Upper lobe of right lung (tissue), 1 donor: ENCODE data around the gene CDKAL1. TPM values are rescaled to one million over a fixed set of nuclear protein-coding genes. Genes with fewer than 3 reads are reported as not detected.
"Not testable (repeated sequence)": the region's sequence is repeated elsewhere in the genome, so short reads cannot be mapped to it uniquely, and the experiment has no call there.

Experiments used
- ATAC-seq: fragments of 200-7000 bp; cut with Tn5 transposase; one replicate; pipeline ENCODE4 v1.9.1; 2020; ENCODE audit warnings: mild to moderate bottlenecking, moderate library complexity
- DNase-seq: peaks from one replicate; pipeline ENCODE4 v3.0.0-alpha.2; 2020
- H3K27ac ChIP-seq: fragments of 200-600 bp; one replicate; pipeline ENCODE4 v1.8.0; 2022
- H3K27me3 ChIP-seq: fragments of 200-600 bp; one replicate; pipeline ENCODE4 v1.8.0; 2022; ENCODE audit warnings: mild to moderate bottlenecking
- H3K36me3 ChIP-seq: fragments of 200-600 bp; one replicate; pipeline ENCODE4 v1.8.0; 2022
- H3K4me1 ChIP-seq: fragments of 200-600 bp; one replicate; pipeline ENCODE4 v1.8.0; 2022
- H3K4me3 ChIP-seq: fragments of 200-600 bp; one replicate; pipeline ENCODE4 v1.8.0; 2022; ENCODE audit warnings: mild to moderate bottlenecking
- H3K9me3 ChIP-seq: fragments of 200-600 bp; one replicate; pipeline ENCODE4 v1.8.0; 2022
- intact Hi-C: fragments of 100-400 bp; cut with DNase I; formaldehyde crosslinking; loops from one replicate; pipeline ENCODE4 v1.11.0; 2022
- total RNA-seq: library from RNA; stranded (reverse); fragmentation: NEBNext Ultra II Directional; extraction: Animal tissue kit (Norgen Biotek cat#: 25700); gene quantifications from one replicate; pipeline ENCODE4 v1.2.1, GENCODE V29; 2021
- TF ChIP-seq, protein P1 (sequence below): fragments of 200-600 bp; IDR thresholded peaks from one replicate; pipeline ENCODE4 v1.8.0; 2022; ENCODE audit warnings: antibody characterized with exemption
- donor health status: DM: no; HTN: yes; CAD: no; lungs with severe emphysema.

Gene CDKAL1
- total RNA-seq, 1 donor from 2014 or later: 16.0 TPM

DNA sequence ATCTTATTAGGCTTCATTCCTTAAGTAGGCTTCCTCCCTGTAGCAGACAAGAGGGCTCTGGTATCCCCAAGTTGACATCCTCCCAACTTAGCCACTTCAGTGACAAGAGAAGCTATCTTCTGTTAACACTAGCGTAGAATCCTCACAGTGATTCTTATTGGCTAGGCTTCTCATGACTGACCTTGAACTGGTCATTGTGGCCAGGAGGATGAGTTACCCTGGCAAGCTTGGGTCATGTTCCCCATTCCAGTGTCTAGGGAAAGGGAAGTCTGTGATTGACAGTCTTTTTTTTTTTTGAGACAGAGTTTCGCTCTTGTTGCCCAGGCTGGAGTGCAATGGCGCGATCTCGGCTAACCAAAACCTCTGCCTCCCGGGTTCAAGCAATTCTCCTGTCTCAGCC is 7.1 kb downstream of the CDKAL1 start:
- intact Hi-C loops: no loop called here
- TF ChIP-seq, protein P1, sequence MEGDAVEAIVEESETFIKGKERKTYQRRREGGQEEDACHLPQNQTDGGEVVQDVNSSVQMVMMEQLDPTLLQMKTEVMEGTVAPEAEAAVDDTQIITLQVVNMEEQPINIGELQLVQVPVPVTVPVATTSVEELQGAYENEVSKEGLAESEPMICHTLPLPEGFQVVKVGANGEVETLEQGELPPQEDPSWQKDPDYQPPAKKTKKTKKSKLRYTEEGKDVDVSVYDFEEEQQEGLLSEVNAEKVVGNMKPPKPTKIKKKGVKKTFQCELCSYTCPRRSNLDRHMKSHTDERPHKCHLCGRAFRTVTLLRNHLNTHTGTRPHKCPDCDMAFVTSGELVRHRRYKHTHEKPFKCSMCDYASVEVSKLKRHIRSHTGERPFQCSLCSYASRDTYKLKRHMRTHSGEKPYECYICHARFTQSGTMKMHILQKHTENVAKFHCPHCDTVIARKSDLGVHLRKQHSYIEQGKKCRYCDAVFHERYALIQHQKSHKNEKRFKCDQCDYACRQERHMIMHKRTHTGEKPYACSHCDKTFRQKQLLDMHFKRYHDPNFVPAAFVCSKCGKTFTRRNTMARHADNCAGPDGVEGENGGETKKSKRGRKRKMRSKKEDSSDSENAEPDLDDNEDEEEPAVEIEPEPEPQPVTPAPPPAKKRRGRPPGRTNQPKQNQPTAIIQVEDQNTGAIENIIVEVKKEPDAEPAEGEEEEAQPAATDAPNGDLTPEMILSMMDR: no peak
- Histone ChIP-seq H3K4me3 (no peak overlapping the region), H3K9me3 (no peaks in the 10 kb centered on the region), H3K27ac (no peak overlapping the region), H3K4me1 (peaks cover 8% of the 10 kb centered on the region), H3K36me3 (peaks cover 28% of the 10 kb centered on the region), H3K27me3 (no peaks in the 10 kb centered on the region)
- no peak for DNase-seq
- ATAC-seq: peak; percentile 84

DNA sequence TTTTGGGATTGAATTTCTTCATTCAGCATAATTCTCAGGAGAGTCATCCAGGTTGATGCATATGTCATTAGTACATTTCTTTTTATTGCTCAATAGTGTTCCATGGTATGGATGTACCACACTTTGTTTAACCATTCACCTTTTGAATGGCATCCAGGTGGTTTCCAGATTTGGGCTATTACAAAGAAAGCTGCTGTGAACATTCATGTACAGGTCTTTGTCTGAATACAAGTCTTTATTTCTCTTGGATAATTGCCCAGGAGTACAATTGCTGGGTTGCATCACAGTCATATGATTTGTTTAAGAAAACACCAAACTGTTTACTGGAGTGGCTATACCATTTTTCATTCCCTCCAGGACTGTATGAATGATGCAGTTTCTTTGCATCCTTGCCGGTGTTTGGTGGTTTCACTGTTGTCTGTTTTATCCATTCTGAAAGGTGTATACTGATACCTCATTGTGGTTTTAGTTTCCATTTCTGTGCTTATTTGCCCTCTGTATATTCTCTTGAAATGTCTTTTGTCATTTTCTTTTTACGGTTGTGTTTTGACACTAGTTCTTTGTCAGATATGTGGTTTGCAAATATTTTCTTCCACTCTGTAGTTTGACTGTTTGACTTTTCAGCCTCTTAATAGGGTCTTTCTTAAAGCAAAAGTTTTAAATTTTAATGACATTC is 8.8 kb downstream of the CDKAL1 start:
- Histone ChIP-seq H3K4me3 (no peak overlapping the region), H3K27ac (no peak overlapping the region), H3K36me3 (peaks cover 42% of the 10 kb centered on the region), H3K4me1 (peaks cover 8% of the 10 kb centered on the region), H3K9me3 (no peaks in the 10 kb centered on the region), H3K27me3 (no peaks in the 10 kb centered on the region)
- no peak for ATAC-seq
- no peak for DNase-seq
- TF ChIP-seq, protein P1: no peak
- intact Hi-C loops: no loop called here

DNA sequence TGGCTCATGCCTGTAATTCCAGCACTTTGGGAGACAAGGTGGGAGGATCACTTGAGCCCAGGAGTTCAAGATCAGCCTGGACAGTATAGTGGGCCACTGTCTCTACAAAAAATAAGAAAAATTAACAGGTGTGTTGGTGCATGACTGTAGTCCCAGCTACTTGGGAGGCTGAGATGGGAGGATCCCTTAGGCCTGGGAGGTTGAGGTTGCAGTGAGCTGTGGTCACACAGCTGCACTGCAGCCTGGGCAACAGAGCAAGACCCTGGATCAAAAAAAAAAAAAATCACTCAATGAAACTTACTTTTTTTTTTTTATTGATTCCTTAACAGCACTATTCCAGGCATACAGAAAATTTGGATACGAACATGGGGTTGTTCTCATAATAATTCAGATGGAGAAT is 14.0 kb downstream of the CDKAL1 start:
- ATAC-seq: no peak

DNA sequence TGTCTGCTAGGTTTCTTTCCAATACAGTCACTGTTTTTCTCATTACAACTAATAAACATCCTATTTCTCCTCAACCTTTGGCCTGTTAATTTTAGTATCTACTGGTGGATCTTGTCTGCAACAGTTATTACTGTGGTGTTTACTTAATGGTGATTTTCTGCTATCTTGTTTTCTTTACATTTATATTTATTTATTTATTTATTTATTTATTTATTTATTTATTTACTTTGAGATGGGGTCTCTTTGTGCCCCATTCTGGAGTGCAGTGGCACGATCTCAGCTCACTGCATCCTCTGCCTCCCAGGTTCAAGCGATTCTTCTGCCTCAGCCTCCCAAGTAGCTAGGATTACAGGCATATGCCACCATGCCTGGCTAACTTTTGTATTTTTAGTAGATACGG is 15.1 kb downstream of the CDKAL1 start:
- H3K27ac ChIP-seq, H3K4me1 ChIP-seq, H3K9me3 ChIP-seq, DNase-seq, H3K4me3 ChIP-seq, H3K27me3 ChIP-seq, intact Hi-C loops, ATAC-seq: not testable (repeated sequence)
- H3K36me3 ChIP-seq: peaks cover 64% of the 10 kb centered on the region

More for the DNA sequence above, 14.0 kb downstream of the CDKAL1 start:
- H3K9me3 ChIP-seq: no peaks in the 10 kb centered on the region
- H3K4me1 ChIP-seq: peaks cover 2% of the 10 kb centered on the region
- H3K27me3 ChIP-seq: no peaks in the 10 kb centered on the region
- H3K4me3 ChIP-seq: no peak overlapping the region
- peaks cover 58% of the 10 kb centered on the region for H3K36me3 ChIP-seq
- H3K27ac ChIP-seq: no peak overlapping the region
- no peak for DNase-seq
- intact Hi-C loops: no loop called here
- TF ChIP-seq, protein P1: no peak

DNA sequence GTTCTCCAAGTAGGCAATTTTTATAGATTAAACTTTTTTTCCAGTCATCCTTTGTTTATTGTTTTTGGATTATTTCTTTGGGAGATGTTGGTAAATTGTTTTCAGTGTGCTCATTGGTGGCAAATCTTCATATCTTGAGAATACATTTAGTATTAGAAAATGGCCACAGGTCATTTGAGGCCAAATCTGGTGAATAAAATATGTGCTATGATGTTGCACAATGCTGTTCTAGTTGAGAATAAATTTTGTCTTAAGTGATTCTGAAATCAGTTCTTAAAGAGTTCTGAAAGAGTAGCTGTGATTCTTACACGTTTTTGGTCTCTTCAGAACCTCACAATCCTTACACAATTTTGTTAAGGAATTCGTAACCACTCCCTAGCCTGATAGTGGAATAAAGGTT is 20.1 kb downstream of the CDKAL1 start:
- Histone ChIP-seq H3K9me3 (no peaks in the 10 kb centered on the region), H3K36me3 (peaks cover 43% of the 10 kb centered on the region), H3K4me3 (no peak overlapping the region), H3K27me3 (no peaks in the 10 kb centered on the region), H3K27ac (no peak overlapping the region), H3K4me1 (no peaks in the 10 kb centered on the region)
- intact Hi-C loops: no loop called here
- TF ChIP-seq, protein P1: no peak
- no peak for ATAC-seq
- DNase-seq: no peak

DNA sequence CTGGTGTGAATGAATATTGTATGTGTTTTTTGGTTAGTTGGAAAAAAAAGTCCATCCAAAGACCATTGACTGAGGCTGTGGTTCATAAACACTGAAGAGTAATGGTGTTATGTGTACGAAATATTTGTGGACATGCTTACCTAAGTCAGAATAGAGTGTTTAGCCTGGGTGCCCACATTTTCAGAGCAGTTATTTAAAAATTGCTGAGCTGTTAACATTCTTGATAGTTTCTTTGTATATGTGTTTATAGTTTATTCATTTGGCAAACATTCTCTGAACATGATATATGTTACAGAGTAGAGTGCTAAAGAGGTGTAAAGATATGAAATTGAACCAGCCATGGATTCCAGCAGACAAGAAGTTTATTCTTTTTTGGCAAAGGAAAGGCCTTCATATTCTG is 20.6 kb downstream of the CDKAL1 start:
- no peaks in the 10 kb centered on the region for H3K4me1 ChIP-seq
- no peaks in the 10 kb centered on the region for H3K9me3 ChIP-seq
- TF ChIP-seq, protein P1: no peak
- no peak for ATAC-seq
- peaks cover 38% of the 10 kb centered on the region for H3K36me3 ChIP-seq
- no peak overlapping the region for H3K27ac ChIP-seq
- no peak overlapping the region for H3K4me3 ChIP-seq
- DNase-seq: no peak
- H3K27me3 ChIP-seq: no peaks in the 10 kb centered on the region
- intact Hi-C loops: no loop called here
